ENCODE results near the gene SPATA2. TPM values are rescaled to one million over a fixed set of nuclear protein-coding genes. Genes with fewer than 3 reads are reported as not detected.

The SPATA2 gene
- total and polyA plus RNA-seq, 2 of the 13 experiments (the other 11 are each of a cell fraction or from before 2014, with no cell fraction given): 3.2 to 8.7 TPM

DNA sequence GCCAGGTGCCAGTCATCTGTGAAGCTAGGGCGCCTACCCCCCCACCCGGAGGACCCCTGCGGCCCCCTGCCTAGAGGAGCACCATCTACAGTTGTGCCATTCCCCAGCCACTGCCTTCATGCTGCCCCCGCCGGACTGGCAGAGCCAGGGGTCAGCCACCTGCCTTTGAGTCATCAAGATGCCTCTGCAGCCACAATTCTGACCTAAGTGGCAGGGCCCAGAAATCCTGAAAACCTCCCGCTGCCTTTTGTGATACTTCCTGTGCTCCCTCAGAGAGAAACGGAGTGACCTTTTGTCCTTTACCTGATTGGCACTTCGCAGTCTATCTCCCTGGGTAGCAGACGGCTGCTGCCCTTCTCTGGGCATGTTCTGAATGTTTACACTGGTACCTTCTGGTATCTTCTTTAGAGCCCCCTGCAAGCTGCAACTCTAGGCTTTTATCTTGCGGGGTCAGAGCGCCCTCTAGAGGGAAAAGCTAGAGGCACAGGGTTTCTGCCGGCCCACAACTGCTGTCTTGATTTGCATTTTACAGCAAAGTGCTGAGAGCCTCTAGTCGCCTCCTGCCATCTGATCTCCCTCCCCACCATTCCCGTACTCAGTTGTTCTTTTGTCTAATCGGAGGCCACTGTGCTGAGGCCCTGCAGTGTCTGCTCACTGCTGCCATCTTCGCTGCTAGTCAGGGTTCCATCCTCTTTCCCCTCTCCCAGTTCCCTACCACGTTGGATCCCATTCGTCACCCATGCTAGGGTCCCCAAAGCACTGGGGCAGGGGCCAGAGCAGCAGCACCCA is 26.9 kb downstream of the SPATA2 start (continued):
- TF ChIP-seq NRL (CRISPR knock-in tag; IDR thresholded peaks at IDR 0.05; ENCODE audit: borderline replicate concordance) (no peak), ZFP41 (CRISPR knock-in tag; IDR thresholded peaks at IDR 0.05; ENCODE audit: borderline replicate concordance) (no peak), FOXO1 (CRISPR knock-in tag; IDR thresholded peaks at IDR 0.05) (0 out of 2 replicates have a peak, but pooled peaks have one; percentile 14), HMGXB4 (CRISPR knock-in tag; IDR thresholded peaks at IDR 0.05; ENCODE audit: borderline replicate concordance in 1 of 2, low read depth in 1 of 2) (peak in 1 of 2 experiments; percentile 64; a peak in 1 of 4 replicates), KMT2A (CRISPR knock-in tag; IDR thresholded peaks at IDR 0.05) (0 out of 2 replicates have a peak, but pooled peaks have one; percentile 33), RFX3 (CRISPR knock-in tag; IDR thresholded peaks at IDR 0.05) (no peak), HNF4A (CRISPR knock-in tag; IDR thresholded peaks at IDR 0.05) (no peak), PHF5A (CRISPR knock-in tag; IDR thresholded peaks at IDR 0.05; ENCODE audit: low read depth, unreplicated experiment) (no peak), ZNF382 (CRISPR knock-in tag; IDR thresholded peaks at IDR 0.05; ENCODE audit: borderline replicate concordance) (no peak), RFXANK (CRISPR knock-in tag; IDR thresholded peaks at IDR 0.05) (no peak), NONO (IDR thresholded peaks at IDR 0.05) (no peak), NONO (CRISPR knock-in tag; conservative IDR thresholded peaks at IDR 0.05) (no peak), RFXAP (CRISPR knock-in tag; IDR thresholded peaks at IDR 0.05; ENCODE audit: borderline replicate concordance) (no peak), ZNF605 (CRISPR knock-in tag; IDR thresholded peaks at IDR 0.05) (peak; percentile 55; the same call in 1 of the 2 replicates)
- TF ChIP-seq, protein P1, sequence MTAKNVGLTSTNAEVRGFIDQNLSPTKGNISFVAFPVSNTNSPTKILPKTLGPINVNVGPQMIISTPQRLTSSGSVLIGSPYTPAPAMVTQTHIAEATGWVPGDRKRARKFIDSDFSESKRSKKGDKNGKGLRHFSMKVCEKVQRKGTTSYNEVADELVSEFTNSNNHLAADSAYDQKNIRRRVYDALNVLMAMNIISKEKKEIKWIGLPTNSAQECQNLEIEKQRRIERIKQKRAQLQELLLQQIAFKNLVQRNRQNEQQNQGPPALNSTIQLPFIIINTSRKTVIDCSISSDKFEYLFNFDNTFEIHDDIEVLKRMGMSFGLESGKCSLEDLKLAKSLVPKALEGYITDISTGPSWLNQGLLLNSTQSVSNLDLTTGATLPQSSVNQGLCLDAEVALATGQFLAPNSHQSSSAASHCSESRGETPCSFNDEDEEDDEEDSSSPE (CRISPR knock-in tag; IDR thresholded peaks at IDR 0.05): no peak
- TF ChIP-seq, protein P2, sequence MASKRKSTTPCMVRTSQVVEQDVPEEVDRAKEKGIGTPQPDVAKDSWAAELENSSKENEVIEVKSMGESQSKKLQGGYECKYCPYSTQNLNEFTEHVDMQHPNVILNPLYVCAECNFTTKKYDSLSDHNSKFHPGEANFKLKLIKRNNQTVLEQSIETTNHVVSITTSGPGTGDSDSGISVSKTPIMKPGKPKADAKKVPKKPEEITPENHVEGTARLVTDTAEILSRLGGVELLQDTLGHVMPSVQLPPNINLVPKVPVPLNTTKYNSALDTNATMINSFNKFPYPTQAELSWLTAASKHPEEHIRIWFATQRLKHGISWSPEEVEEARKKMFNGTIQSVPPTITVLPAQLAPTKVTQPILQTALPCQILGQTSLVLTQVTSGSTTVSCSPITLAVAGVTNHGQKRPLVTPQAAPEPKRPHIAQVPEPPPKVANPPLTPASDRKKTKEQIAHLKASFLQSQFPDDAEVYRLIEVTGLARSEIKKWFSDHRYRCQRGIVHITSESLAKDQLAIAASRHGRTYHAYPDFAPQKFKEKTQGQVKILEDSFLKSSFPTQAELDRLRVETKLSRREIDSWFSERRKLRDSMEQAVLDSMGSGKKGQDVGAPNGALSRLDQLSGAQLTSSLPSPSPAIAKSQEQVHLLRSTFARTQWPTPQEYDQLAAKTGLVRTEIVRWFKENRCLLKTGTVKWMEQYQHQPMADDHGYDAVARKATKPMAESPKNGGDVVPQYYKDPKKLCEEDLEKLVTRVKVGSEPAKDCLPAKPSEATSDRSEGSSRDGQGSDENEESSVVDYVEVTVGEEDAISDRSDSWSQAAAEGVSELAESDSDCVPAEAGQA (IDR thresholded peaks at IDR 0.05; ENCODE audit: low read depth): no peak
- TF ChIP-seq, protein P2 (CRISPR knock-in tag; IDR thresholded peaks at IDR 0.05; ENCODE audit: borderline replicate concordance): no peak
- TF ChIP-seq, protein P3, sequence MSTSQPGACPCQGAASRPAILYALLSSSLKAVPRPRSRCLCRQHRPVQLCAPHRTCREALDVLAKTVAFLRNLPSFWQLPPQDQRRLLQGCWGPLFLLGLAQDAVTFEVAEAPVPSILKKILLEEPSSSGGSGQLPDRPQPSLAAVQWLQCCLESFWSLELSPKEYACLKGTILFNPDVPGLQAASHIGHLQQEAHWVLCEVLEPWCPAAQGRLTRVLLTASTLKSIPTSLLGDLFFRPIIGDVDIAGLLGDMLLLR (CRISPR knock-in tag; IDR thresholded peaks at IDR 0.05): no peak

Data from HepG2 (cell line).